Panc1 (cell line): ENCODE data around the gene SH3BP4.

Experiments used
- TF ChIP-seq, protein P1 (sequence below): fragments of 450-650 bp; IDR thresholded peaks from 2 replicates; pipeline ENCODE4 v1.5.1; 2017; ENCODE audit warnings: mild to moderate bottlenecking
- TF ChIP-seq, protein P2 (sequence below), 2 experiments: IDR thresholded peaks; 2 replicates each; pipeline ENCODE4 v1.6.1; 2011 to 2012; ENCODE audit warnings: low read depth in 2 of 2, control low read depth in 1 of 2, low read length in 1 of 2, mild to moderate bottlenecking in 1 of 2, moderate library complexity in 1 of 2; ENCODE audit not compliant: insufficient read depth in 1 of 2

DNA sequence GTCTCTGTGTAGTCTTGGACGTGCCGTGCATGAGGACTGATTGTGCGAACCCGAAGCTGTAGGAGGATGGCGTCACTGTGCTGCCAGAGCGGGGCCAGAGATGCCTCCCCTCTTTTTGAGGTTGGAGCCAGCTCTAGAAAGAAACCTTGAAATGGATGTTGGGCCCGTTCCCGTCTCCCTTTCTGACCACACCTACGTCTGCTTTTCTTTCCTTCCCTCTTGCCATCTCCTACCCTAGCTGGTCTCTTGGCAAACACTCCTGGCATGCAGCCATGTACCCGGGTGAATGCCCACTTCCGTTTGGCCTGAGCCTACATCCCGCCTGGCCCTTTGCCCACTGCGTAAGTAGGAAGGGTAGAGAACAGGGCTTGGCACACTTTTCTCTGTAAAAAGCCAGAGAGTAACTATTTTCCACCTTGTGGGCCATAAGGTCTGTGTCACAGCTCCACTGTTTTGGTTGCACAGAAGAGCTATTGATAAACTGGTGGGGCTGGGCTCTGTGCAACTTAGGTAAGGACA lies 37.4 kb downstream of the SH3BP4 start:
- TF ChIP-seq, protein P1, sequence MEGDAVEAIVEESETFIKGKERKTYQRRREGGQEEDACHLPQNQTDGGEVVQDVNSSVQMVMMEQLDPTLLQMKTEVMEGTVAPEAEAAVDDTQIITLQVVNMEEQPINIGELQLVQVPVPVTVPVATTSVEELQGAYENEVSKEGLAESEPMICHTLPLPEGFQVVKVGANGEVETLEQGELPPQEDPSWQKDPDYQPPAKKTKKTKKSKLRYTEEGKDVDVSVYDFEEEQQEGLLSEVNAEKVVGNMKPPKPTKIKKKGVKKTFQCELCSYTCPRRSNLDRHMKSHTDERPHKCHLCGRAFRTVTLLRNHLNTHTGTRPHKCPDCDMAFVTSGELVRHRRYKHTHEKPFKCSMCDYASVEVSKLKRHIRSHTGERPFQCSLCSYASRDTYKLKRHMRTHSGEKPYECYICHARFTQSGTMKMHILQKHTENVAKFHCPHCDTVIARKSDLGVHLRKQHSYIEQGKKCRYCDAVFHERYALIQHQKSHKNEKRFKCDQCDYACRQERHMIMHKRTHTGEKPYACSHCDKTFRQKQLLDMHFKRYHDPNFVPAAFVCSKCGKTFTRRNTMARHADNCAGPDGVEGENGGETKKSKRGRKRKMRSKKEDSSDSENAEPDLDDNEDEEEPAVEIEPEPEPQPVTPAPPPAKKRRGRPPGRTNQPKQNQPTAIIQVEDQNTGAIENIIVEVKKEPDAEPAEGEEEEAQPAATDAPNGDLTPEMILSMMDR: no peak
- TF ChIP-seq, protein P2, sequence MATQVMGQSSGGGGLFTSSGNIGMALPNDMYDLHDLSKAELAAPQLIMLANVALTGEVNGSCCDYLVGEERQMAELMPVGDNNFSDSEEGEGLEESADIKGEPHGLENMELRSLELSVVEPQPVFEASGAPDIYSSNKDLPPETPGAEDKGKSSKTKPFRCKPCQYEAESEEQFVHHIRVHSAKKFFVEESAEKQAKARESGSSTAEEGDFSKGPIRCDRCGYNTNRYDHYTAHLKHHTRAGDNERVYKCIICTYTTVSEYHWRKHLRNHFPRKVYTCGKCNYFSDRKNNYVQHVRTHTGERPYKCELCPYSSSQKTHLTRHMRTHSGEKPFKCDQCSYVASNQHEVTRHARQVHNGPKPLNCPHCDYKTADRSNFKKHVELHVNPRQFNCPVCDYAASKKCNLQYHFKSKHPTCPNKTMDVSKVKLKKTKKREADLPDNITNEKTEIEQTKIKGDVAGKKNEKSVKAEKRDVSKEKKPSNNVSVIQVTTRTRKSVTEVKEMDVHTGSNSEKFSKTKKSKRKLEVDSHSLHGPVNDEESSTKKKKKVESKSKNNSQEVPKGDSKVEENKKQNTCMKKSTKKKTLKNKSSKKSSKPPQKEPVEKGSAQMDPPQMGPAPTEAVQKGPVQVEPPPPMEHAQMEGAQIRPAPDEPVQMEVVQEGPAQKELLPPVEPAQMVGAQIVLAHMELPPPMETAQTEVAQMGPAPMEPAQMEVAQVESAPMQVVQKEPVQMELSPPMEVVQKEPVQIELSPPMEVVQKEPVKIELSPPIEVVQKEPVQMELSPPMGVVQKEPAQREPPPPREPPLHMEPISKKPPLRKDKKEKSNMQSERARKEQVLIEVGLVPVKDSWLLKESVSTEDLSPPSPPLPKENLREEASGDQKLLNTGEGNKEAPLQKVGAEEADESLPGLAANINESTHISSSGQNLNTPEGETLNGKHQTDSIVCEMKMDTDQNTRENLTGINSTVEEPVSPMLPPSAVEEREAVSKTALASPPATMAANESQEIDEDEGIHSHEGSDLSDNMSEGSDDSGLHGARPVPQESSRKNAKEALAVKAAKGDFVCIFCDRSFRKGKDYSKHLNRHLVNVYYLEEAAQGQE (IDR thresholded peaks at IDR 0.05; ENCODE audit: insufficient read depth in 1 of 2, low read depth in 2 of 2, low read length in 1 of 2): no peak
